GM18508 (cell line): ENCODE measurements around the gene GPR156.

Experiments
- ATAC-seq: cut with Tn5 transposase; IDR thresholded peaks from one replicate; pipeline ENCODE4 v1.9.1; 2021; ENCODE audit warnings: moderate number of reproducible peaks; ENCODE audit not compliant: insufficient read depth, unreplicated experiment

Gene GPR156

DNA sequence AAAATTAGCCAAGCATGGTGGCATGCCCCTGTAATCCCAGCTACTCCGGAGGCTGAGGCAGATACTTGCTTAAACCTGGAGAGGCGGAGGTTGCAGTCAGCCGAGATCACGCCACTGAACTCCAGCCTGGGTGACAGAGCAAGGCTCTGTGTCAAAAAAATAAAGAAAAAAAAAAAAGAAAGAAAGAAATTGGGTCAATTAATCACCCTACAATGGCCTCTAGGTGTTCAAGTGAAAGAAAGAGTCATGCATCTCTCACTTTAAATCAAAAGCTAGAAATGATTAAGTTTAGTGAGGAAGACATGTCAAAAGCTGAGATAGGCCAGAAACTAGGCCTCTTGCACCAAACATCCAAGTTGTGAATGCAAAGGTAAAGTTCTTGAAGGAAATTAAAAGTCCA, 145.9 kb downstream of the GPR156 start:
- no peak for ATAC-seq

DNA sequence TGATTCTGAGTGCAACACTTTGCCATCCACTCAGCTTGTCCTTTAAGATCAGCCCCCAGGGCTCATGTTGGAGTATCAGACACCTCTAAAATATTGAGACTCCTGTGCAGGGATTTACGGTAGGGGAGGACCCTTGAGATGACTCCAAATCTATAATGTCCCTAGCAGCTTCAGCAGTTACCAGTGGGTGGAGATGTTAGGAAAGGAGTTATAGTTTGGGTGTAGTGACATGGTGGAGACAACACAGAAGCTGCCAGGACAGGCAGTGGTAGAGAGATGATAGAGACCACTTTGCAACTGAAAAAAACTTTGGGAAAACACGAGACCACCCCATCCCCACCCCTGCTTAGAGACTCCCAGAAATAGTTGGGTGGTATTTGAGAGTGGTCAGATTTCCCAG, 147.5 kb downstream of the GPR156 start:
- ATAC-seq: no peak

DNA sequence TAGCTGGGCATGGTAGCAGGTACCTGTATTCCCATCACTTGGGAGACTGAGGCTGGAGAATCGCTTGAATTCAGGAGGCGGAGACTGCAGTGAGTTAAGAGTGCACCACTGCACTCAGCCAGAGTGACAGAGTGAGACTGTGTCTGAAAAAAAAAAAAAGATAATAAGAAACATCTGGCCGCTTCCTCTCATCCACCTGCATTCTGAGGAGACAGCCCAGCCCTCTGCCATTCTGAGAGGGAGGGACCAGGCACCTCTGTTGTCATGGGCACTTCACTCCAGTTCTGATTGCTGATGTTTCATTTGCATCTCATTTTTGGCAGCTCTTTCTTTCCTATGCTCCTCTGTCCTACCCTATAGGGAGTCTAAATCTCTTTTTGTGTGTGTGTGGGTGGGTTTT, 154.4 kb downstream of the GPR156 start:
- no peak for ATAC-seq

DNA sequence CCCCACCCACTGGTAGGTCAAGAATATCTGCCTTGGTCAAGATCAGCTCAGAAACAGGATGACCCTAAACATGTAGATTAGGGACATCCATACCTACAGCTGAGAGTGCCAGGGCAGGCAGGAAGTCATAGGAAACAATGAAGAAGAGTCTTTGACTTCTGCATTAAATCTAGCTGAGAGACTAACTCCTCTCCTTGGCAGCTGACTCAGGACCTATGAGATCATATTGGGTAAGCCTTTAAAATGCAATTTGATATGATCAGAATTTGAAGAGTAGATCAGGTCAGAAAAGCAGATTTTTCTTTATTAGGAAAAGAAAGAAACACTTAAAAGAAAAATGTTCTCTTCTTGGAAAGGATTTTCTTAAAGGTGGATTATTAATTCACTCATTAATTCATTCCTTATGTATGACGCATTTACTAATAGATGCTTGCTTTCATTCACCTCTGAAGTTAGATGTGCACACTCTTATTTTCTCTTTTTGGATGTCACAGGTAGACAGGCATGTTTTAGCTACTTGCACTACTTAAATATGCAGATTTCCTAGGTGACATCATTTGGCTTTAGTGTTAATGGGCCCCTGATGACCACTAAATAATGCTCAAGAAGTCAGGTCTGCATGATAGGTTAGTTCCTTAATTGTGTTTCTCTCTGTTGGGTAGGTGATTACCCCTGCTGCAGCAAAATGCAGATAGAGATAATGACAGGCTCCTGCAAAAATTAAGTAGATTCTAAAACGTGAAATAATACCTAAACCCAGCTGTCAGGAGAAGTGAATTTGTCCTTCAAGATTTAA, 155.1 kb downstream of the GPR156 start:
- no peak for ATAC-seq

DNA sequence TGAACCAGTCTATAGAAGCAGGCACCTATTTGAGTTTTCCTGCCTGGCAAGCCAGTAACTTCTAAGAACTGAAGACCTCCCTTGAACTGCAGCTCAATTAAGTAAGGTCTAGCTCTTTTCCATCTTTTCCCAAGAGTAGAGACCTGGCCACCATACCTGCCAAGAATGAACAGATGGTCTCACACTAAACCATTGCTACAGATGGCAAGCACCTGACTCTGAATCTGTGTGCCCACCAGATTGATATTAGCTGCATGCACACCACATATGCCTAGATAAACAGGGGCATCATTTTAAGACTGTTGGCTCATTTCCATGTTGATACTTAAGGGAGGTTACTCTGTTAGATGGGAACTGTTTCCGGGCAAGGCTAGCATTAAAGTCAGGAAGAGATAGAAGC, 156.0 kb downstream of the GPR156 start:
- ATAC-seq: no peak

DNA sequence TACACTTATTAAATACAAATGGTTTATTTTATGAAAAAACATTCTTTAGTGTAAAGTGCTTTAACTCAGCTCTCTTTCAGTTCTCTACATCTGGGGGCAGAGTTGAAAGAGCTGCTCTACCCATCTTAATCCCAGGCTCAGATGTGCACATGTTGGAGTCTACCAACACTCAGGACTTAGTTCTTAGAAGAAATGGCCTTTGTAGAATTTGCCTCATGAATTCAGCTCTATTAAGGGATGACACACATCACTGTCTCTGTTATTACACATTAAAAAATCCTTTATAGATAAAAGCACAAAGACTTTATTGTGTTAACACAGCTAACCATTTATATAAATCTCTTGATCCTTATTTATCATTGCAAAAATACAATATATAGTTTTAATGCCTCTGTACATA, 159.0 kb downstream of the GPR156 start:
- ATAC-seq: no peak

DNA sequence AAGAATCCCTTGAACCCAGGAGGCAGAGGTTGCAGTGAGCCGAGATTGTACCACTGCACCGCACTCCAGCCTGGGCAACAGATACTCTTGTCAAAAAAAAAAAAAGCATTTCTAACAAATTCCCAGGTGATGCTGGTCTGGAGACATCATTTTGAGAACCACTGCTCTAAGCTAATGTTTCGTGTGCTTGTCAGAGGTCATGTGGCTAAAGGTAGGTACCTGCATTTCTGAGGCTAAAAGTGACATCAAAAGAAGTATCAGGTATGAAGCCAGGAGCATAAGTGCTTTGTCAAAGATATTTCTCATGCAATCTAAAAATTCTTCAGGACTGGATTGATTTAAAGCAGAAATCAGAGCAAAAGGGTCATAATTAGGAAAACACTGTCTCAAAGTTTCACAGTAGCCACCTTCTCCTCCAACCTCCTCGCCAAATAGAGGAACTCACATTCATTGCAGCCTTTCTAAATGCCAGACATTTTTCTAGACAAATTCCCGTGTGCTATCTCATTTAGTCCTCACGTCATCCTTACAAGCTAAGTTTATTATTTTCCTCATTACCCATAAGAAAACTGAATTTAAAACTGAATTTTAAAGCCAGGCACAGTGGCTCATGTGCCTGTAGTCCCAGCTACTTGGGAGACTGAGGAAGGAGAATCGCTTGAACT, 165.0 kb downstream of the GPR156 start:
- ATAC-seq: no peak
